GM12865 (cell line): ENCODE data around the gene SELE.
A peak's percentile ranks its signal among the peaks of the same experiment; 100 is the strongest.
"Not testable (repeated sequence)": the region's sequence is repeated elsewhere in the genome, so short reads cannot be mapped to it uniquely, and the experiment has no call there.

Experiments used
- DNase-seq: peaks from one replicate; pipeline ENCODE4 v3.0.0; 2010; ENCODE audit warnings: low read depth
- H3K4me3 ChIP-seq: 2 replicates; pipeline ENCODE4 v1.5.1; 2011; ENCODE audit warnings: mild to moderate bottlenecking, low read depth, low read length, control low read depth
- TF ChIP-seq, protein P1 (sequence below): IDR thresholded peaks from 2 replicates; pipeline ENCODE4 v1.5.1; 2011; ENCODE audit warnings: low read length, control low read depth, low read depth, inconsistent platforms; ENCODE audit not compliant: insufficient read depth; ENCODE audit errors: missing control alignments

The SELE gene

GRCh38 chr1:169696273-169697100, 37.4 kb downstream of the SELE start:
- no peak for DNase-seq
- no peak overlapping the region for H3K4me3 ChIP-seq
- TF ChIP-seq, protein P1, sequence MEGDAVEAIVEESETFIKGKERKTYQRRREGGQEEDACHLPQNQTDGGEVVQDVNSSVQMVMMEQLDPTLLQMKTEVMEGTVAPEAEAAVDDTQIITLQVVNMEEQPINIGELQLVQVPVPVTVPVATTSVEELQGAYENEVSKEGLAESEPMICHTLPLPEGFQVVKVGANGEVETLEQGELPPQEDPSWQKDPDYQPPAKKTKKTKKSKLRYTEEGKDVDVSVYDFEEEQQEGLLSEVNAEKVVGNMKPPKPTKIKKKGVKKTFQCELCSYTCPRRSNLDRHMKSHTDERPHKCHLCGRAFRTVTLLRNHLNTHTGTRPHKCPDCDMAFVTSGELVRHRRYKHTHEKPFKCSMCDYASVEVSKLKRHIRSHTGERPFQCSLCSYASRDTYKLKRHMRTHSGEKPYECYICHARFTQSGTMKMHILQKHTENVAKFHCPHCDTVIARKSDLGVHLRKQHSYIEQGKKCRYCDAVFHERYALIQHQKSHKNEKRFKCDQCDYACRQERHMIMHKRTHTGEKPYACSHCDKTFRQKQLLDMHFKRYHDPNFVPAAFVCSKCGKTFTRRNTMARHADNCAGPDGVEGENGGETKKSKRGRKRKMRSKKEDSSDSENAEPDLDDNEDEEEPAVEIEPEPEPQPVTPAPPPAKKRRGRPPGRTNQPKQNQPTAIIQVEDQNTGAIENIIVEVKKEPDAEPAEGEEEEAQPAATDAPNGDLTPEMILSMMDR = no peak

- no peak overlapping the region for H3K4me3 ChIP-seq
- peak; percentile 76 for DNase-seq
- TF ChIP-seq, protein P1 = peak; percentile 6
Observed at GRCh38 chr1:169694304-169695075, 39.4 kb downstream of the SELE start.

- peak; percentile 72 for DNase-seq
- TF ChIP-seq, protein P1 = no peak
- no peak overlapping the region for H3K4me3 ChIP-seq
Observed at GRCh38 chr1:169692756-169693460, 41.0 kb downstream of the SELE start.

GRCh38 chr1:169690489-169690888, 43.4 kb downstream of the SELE start:
- DNase-seq = no peak

GRCh38 chr1:169689395-169689794, 44.5 kb downstream of the SELE start:
- TF ChIP-seq, protein P1 = no peak
- peak; percentile 36 for DNase-seq
- H3K4me3 ChIP-seq = no peak overlapping the region

More at GRCh38 chr1:169690489-169690888, 43.4 kb downstream of the SELE start:
- no peak overlapping the region for H3K4me3 ChIP-seq
- TF ChIP-seq, protein P1 = no peak

GRCh38 chr1:169688377-169688776, 45.5 kb downstream of the SELE start:
- not testable (repeated sequence) for DNase-seq, H3K4me3 ChIP-seq

GRCh38 chr1:169683661-169684060, 50.2 kb downstream of the SELE start:
- no peak overlapping the region for H3K4me3 ChIP-seq
- TF ChIP-seq, protein P1 = no peak
- DNase-seq = no peak

GRCh38 chr1:169683168-169683567, 50.7 kb downstream of the SELE start:
- H3K4me3 ChIP-seq, DNase-seq: not testable (repeated sequence)
